CD1c-positive myeloid dendritic cell (primary cell): ENCODE measurements around the gene GORASP1.

Source experiments
- DNase-seq: peaks from one replicate; pipeline ENCODE4 v3.0.0-alpha.2; 2016; ENCODE audit errors: extremely low spot score

Gene GORASP1

DNA sequence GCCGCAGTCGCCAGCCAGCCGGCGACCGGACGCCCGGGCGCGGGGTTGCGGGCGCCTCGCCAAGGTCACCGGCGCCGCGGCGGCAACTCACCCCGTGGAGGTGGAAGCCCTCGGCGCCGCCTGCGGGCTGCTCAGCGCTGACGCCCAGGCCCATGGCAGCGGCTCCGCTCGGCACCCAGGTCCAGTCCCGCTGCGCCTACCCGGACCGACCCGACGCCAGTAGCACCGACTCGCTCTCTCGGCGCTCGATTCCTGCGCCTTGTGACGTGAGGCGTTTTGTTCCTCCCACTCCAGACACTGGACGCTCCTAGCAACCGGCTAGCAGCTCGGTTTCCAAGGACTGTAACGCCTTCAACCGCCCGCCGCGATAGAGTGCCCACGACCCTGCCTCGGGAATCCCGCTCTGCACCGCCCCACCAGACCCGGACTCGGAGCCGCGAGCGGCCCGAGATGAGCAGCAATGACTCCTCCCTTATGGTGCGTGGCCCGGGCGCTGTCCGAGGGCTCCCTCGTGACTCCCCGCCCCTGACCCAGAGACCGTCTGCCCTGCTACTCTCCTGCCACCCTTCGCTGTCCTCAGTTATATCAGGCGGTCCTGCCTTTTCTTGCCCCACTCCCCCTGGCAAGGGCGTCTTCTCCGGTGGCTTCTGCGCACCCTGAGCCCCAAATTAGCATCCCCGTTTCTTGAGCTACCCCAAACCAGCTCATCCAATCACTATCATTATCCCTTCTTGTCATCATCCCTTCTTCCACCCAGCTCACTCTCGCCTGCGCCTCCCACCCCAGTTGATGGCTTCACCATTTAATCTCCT is at the start of gene GORASP1, which contains the start of gene TTC21A:
Gene GORASP1 (minus strand): TSS at position 240 of the 812 bp plus-strand sequence. CDS start 86 bp downstream, at position 154.
Gene TTC21A (plus strand): TSS at position 293 of the 812 bp plus-strand sequence. CDS start 158 bp downstream, at position 451.
- DNase-seq = peak; percentile 92

GRCh38 chr3:39156421-39156820 is 49.0 kb upstream of the GORASP1 start:
- no peak for DNase-seq

- no peak for DNase-seq
Observed at GRCh38 chr3:39154280-39155021, 47.0 kb upstream of the GORASP1 start.

DNA sequence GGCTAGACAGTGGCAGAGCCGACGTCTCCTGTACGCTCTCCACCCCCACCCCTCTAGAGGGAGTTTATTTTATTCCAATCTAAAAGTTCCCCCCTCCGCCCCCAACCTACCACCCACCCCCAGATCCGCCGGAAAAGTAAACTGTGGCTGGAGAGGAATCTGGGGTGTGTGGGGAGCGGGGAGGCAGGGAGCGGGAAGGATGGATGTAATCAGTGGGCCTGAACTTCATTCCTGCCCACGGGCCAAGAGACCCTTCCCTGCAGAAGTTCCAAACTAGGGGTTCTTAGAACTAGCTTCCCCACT is 46.5 kb upstream of the GORASP1 start:
- no peak for DNase-seq

- peak; percentile 81 for DNase-seq
Observed at GRCh38 chr3:39150803-39151631, 43.6 kb upstream of the GORASP1 start.

DNA sequence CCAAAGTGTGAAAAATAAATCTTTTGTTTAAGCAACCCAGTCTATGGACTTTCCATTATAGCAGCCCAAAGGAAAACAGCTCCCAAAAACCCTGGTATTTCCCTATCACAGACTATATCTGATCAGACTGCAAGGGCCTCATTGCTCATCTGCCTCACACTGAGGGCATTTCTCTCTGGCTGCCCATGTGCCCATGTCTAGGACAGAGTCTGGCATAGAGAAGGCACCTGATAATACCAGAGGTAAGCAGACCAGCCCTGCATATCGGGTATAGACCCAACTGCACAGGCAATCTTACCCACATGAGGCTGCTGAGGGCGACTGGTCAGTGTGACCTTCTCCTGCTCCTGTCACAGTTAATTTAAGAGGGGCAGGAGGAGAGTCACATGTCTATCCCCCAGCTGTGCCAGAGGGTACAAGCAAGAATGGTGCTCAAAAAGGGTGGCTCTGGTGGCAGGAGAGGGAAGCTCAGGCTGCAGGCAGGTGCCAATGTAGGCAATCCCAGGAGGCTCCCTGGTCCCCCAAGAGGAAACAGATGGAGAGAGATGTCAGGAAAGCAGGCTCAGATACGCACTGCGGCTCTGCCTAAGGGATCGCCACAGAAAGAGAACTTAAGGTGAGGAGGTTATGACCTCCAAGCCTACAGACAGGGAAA is 42.8 kb upstream of the GORASP1 start:
- peak; percentile 27 for DNase-seq

- DNase-seq = peak; percentile 25
Observed at GRCh38 chr3:39149498-39150147, 42.2 kb upstream of the GORASP1 start.

DNA sequence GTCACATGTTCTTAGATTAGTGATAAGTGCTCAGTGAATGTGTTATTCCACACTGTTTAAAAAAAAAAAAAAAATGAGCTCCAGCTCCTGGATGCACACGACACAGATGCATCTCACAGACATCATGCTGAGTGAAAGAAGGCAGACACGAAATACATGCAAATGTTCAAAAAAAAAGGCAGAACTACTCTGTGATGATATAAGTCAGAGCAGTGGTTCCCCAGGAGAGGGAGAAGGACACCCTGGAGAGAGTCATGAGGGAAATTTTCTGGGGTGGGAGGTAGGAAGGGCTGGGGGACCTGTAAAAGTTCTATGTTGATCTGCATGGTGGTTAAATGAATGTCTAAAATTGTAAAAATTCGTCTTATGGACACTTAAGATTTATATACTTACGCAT is 41.6 kb upstream of the GORASP1 start:
- peak; percentile 82 for DNase-seq

- peak; percentile 85 for DNase-seq
Observed at GRCh38 chr3:39148435-39149058, 41.1 kb upstream of the GORASP1 start.

DNA sequence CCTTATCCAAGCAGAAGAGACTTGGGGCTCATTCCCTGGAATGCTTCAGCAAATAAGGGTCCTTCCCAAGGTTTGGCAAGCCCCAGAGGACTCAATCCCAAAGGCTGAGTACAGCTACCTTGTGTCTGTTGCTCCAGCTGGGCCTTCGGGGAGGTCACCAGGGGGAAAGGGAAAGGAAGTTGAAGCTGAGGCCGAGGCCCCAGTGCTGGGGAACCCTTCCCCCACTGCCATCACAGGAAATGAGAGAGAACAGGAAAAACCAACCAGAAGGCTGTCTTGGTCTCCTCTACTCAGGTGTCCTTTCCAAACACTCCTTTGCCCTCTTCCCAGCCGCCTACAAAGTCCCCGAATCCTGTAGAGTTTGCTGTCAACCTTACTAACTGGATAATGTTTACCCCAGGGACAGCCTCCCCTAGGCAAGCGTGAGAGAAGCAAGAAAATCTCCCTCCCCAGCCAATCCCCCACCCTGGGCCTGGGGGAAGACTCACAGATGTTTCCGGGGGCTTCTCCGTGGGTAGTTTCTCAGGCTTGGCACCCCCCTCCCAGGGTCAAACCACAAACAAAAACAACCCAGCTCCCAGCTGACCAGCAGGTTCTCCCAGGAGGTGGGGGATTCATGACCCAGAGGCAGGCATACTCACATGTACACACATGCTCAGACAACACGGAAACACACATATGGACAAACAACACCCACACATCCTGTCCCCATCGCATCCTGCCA is 40.4 kb upstream of the GORASP1 start:
- peak; percentile 49 for DNase-seq

DNA sequence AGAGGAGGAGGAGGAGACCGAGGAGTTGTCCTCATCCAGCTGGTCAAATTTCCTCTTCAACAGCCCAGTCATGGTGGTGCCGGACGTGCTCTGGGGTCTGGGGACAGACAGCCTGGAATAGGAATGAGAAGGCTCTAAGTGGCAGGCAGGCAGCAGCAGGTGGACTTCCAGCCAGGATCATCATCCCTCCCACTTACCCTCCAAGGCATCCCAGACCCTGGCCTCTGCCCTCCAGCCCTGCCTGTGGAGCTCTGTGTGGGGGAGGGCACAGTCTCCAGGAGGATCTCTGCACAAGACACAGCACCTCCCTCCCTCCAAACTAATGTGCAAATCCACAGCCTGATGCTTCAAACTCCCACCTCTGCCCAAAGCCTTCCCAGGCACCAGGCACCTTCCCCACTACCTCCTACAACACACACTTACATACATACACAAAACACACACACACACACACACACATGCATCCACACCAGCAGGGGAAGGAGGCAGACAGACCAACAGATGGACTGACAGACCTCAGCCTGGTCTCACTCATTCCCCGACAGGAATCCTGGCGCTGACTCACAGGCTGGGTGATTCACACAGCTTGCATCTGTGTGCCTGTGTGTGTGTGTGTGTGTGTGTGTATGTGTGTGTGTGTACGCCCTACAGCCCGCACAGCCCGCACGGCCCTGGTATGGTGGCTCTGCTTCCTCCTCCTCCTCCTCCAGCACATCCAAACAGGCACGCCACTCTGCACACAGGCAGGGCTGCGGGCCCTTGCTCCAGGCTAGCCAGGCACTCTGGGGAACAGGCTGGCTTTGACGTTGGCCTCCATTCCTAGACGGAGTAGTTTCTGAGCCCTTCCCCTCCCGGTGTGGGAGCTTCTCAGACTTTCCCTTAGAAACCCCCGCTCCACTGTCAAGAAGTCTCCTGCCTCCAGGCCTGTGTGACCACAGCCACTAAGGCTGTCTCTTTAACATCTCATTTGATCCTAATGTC is 39.5 kb upstream of the GORASP1 start:
- DNase-seq = peak; percentile 91

DNA sequence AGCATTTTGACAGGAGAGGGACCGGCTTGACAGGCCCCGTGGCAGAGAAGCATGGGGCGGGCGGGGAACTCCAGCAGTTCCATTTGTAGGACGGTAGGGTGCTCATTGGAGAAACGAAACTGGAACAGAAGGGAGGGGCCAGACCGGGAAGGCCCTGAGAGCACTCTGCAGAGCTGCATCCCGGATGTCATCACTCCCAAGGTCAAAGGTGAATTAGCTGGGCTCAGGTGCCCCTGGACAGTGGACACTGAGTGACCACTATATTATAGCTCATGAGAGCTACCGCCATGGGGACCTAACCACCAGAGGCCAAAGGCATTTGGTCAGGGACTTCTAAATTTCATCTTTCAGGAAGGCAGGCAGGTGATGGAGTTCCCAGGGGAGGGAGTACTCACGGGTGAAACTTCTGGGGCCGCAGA is 38.7 kb upstream of the GORASP1 start:
- peak; percentile 84 for DNase-seq

- no peak for DNase-seq
Observed at GRCh38 chr3:39144748-39145380, 37.4 kb upstream of the GORASP1 start.

DNA sequence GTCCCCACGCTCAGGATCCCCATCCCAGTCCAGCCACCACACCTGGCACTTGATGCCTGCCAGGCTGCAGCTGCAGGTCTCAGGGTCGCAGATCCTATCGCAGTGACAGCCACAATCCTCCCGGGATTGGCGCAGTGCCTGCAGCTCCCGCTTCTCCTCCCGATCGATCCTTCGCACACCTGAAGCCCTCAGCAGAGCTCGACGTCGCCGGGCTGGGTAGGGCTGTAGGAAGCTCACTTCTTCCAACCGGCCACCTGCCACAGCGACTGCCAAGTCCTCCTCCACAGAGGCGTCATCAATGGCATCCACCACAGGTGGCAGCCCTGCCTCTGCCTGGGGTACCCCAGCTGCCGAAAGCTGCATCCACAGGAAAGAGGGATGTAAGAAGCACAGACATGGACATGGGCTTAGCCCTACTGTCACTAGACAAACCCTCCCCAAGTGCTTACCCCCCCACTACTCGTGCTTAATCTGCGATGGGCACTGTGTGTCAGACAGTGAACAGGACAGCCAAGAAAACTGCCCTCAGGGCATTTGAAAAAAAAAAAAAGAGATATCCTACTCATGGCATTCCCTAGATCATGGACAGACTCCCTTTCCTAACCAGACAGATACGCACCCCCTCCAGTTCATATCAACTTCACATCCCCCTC is 36.8 kb upstream of the GORASP1 start:
- no peak for DNase-seq

DNA sequence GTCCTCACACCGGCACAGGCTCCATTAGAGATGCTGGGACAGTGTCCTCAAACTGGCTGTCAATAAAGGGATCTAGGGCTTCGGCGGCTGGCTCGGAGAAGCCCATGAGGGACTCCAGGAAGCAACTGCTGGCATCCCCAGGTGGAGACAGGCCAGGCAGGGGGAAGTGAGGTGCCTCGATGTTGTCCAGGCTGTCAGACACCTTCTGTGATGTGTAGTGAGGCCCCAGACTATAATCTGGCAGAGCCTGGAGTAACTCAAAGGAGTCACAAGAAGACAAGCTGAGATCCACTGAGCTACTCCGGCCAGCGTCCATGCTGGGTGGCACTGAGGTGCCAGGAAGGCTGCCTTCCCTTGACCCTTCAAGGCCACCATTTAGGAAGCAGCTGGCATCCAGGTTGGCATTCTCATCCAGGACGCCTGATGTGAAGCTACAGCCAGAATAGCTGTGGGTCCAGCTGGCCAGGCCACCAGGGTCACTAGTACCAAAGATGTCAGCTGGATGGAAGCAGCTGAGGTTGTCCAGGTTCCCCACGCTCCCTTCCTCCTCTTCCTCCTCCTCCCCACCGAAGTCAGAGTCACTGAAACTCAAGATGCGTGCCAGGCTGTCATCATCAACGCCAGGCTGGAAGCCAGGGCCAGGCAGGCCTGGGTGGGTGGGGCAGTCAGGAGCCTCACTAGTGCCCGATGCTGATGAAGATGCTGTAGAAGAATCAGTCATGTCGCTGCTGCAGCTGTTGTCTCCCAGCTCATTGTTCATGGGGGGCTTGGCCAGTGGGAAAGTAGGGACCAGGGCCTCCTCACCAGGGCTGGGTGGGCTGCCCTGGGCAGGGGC is 35.8 kb upstream of the GORASP1 start:
- DNase-seq = no peak

- DNase-seq = peak; percentile 54
Observed at GRCh38 chr3:39142067-39142466, 34.6 kb upstream of the GORASP1 start.
